Cerebellar nuclear complex (tissue), 1 donor: ENCODE measurements around the gene CNBP.
"Not testable (repeated sequence)": the region's sequence is repeated elsewhere in the genome, so short reads cannot be mapped to it uniquely, and the experiment has no call there.

ENCODE experiments used
- DNase-seq, 2 experiments: peaks; one replicate each; lab custom pipeline; 2025; lab: John Stamatoyannopoulos, UW

CNBP gene

GRCh38 chr3:129183569-129184395, at the start of gene CNBP:
TSS of gene CNBP (minus strand) at chr3:129183896. CDS start at chr3:129171757, 12,139 bp downstream.
- DNase-seq: peak; percentile 41 to 67

GRCh38 chr3:129231331-129232119, 47.8 kb upstream of the CNBP start:
- DNase-seq: no peak

GRCh38 chr3:129230311-129231019, 46.8 kb upstream of the CNBP start:
- DNase-seq: no peak

DNA sequence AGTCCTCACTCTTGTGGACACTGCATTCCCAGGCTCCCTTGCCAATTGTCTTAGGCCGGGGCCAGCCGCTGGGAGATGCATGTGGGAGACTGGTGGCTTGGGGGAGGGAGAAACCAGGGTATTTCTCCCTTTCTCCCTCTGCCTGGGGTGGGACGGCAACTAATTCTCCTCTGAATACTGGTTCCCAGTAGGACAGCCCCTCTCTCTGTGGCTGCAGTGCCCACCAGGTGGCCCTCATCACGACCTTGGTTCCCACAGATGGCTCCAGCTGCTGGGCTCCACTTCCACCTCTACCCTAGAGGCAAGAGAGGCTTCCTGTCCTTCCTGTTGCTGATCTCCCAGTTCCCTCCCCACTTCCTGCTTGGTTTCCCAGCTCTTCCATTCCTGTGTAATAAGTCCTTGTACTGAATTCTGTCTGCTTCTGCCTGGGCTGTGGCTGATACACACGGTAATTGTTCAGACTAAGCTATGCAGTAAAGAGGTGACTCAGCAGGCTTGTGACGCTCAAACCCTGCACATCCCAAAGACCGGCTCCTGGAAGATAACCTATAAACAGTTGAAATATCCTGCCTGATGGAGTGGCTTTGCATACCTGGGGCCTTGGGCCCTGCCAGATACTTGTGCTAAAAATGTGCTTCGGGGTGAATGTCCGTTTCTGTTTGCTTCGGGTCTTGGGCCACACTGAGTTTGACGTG, 45.3 kb upstream of the CNBP start:
- DNase-seq: no peak

GRCh38 chr3:129226374-129226773, 42.7 kb upstream of the CNBP start:
- DNase-seq: peak; percentile 74 to 87

GRCh38 chr3:129224984-129225393, 41.3 kb upstream of the CNBP start:
- DNase-seq: peak; percentile 88

GRCh38 chr3:129224387-129224786, 40.7 kb upstream of the CNBP start:
- DNase-seq: not testable (repeated sequence)

- no peak for DNase-seq
Measured at GRCh38 chr3:129218742-129219141, 35.0 kb upstream of the CNBP start.

DNA sequence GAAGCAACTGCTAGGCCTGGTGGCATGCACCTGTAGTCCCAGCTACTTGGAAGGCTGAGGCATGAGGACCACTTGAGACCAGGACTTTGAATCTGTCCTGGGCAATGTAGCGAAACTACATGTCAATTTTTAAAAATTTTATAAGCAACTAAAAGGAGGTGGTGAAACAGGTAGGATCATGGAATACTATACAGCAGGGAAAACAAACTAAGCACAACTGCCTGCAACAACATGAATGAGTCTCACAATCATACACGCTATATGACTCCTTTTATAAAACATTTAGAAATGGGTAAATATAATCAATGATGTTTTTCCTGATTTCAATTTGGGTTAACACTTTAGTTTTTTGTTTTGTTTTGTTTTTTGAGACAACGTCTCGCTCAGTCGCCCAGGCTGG, 29.5 kb upstream of the CNBP start:
- no peak for DNase-seq

- DNase-seq: no peak
Measured at GRCh38 chr3:129211772-129212171, 28.1 kb upstream of the CNBP start.

DNA sequence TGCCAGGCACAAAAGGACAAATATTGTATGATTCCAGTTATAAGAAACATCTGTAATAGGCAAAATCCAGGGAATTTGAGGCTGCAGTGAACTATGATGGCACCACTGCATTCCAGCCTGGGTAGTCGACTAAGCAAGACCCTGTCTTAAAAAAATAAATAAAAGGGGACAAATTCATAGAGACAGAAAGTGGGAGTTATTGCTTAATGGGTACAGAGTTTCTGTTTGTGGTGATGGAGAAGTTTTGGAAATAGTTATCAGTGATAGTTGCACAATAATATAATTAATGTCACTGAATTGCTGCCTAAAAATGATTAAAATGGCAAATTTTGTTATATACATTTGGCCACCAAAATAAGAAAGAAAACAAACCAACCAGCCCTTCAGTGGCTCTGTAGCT, 27.6 kb upstream of the CNBP start:
- DNase-seq: no peak

GRCh38 chr3:129207479-129207878, 23.8 kb upstream of the CNBP start:
- DNase-seq: no peak

- no peak for DNase-seq
Measured at GRCh38 chr3:129205109-129205832, 21.6 kb upstream of the CNBP start.

DNA sequence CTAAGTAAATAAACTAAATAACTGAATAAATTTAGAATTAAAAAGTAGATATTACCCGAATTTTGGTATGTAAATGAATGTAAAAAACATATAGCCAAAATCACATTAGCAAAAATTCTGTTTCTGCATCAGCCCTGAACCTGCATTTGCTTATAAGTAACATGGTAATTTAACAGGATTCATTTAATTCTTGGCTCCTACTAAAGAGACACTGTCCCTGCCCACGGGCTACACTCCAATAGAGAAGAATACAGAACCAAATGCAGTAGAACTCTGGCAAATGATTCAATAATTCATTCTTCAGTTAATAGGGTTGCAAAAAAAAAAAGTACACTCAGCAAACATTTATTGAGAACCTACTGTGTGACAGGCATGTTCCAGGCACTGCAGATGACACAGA, 20.8 kb upstream of the CNBP start:
- DNase-seq: no peak

- no peak for DNase-seq
Measured at GRCh38 chr3:129199366-129199765, 15.7 kb upstream of the CNBP start.

DNA sequence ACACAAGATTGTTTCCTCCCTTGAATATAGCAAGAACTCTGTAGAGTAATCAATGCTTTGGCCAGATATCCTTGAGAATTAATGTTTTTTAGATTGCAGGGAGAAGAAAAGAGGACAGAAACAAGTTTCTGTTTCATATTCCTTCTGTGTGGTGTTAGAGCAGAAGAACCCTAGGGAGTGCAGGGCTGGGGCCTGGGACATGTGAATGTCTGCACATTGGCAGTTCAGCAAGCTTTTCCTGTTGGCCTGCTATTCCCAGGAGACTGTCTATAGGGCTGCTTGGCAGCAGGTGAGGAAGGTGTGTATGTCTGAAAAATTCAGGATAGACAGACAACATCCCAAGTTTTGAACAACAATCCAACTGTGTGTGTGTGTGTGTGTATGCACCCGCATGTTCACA, 13.6 kb upstream of the CNBP start:
- DNase-seq: no peak

- no peak for DNase-seq
Measured at GRCh38 chr3:129196601-129197000, 12.9 kb upstream of the CNBP start.

GRCh38 chr3:129195731-129196256, 12.1 kb upstream of the CNBP start:
- peak; percentile 45 to 66 for DNase-seq

DNA sequence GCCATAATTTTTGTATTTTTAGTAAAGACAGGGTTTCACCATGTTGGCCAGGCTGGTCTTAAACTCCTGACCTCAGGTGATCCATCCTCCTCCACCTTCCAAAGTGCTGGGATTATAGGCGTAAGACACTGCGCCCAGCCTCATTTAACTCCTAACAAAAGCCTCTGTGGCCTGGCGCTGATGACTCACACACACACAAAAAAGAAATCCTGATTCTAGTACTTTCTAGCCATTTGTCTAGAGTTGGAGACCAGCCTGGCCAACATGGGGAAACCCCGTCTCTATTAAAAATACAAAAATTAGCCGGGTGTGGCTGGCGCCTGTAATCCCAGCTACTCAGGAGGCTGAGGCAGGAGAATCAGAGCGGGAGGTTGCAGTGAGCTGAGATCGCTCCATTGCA, 6.1 kb upstream of the CNBP start:
- not testable (repeated sequence) for DNase-seq

GRCh38 chr3:129187857-129188256, 4.2 kb upstream of the CNBP start:
- DNase-seq: no peak

- DNase-seq: no peak
Measured at GRCh38 chr3:129185783-129186182, 2.1 kb upstream of the CNBP start.
